HEK293 (cell line): ENCODE measurements around the gene ATF1.

ENCODE experiments used
- CTCF ChIA-PET: fragments of 350-600 bp; formaldehyde crosslinking; extraction: SDS; loops from one replicate; lab custom pipeline; 2021; ENCODE audit warnings: antibody characterized with exemption; lab: Yijun Ruan, JAX
- POLR2A ChIA-PET: fragments of 300-600 bp; formaldehyde crosslinking; extraction: SDS; loops from one replicate; lab custom pipeline; 2020; ENCODE audit warnings: antibody characterized with exemption, inconsistent platforms; lab: Yijun Ruan, JAX
- H3K27ac ChIP-seq: fragments of 200-500 bp; sonication (Bioruptor generic); 2 replicates; pipeline ENCODE4 v1.5.1; 2014; ENCODE audit warnings: low read depth, low read length, control low read depth, inconsistent platforms; ENCODE audit errors: extremely low read depth
- H3K36me3 ChIP-seq, 2 experiments: fragments of 200-500 bp in 1 of 2; sonication (Bioruptor generic) in 1 of 2; 1 replicate in 1 of 2; 2 replicates in 1 of 2; pipeline ENCODE4 v1.5.1; 2014 to 2017; ENCODE audit warnings: inconsistent platforms in 2 of 2, low read length in 2 of 2; ENCODE audit not compliant: control insufficient read depth in 2 of 2, insufficient read depth in 1 of 2
- H3K4me1 ChIP-seq: fragments of 200-500 bp; sonication (Bioruptor generic); 2 replicates; pipeline ENCODE4 v1.5.1; 2014; ENCODE audit warnings: mild to moderate bottlenecking, low read length, inconsistent platforms; ENCODE audit not compliant: control insufficient read depth, insufficient read depth
- H3K4me3 ChIP-seq: 2 replicates; pipeline ENCODE4 v1.5.1; 2011; ENCODE audit warnings: low read depth, mild to moderate bottlenecking, control low read depth, low read length, moderate library complexity
- H3K9me3 ChIP-seq: fragments of 200-500 bp; sonication (Bioruptor generic); 2 replicates; pipeline ENCODE4 v1.5.1; 2014; ENCODE audit warnings: low read depth, low read length, inconsistent platforms; ENCODE audit not compliant: control insufficient read depth, insufficient read depth
- GLI2 ChIP-seq: fragments of 450-650 bp; formaldehyde crosslinking; IDR thresholded peaks from 2 replicates; pipeline ENCODE4; 2017; ENCODE audit warnings: missing biosample characterization, missing genetic modification characterization, low read depth, borderline replicate concordance
- HOXC10 ChIP-seq: sonication (generic); formaldehyde crosslinking; IDR thresholded peaks from 2 replicates; pipeline ENCODE4 v1.8.1; 2023; ENCODE audit warnings: mild to moderate bottlenecking, missing genetic modification reagents
- KLF1 ChIP-seq: fragments of 450-650 bp; formaldehyde crosslinking; IDR thresholded peaks from 2 replicates; pipeline ENCODE4 v1.5.1; 2016; ENCODE audit warnings: missing biosample characterization, missing genetic modification characterization
- KLF10 ChIP-seq: fragments of 450-650 bp; IDR thresholded peaks from 2 replicates; pipeline ENCODE4 v1.5.1; 2018; ENCODE audit warnings: missing biosample characterization, mild to moderate bottlenecking, missing genetic modification characterization
- ZFP41 ChIP-seq: fragments of 450-650 bp; formaldehyde crosslinking; IDR thresholded peaks from 2 replicates; pipeline ENCODE4 v1.5.1; 2016; ENCODE audit warnings: missing biosample characterization, missing genetic modification characterization, borderline replicate concordance
- ZNF133 ChIP-seq: fragments of 450-650 bp; formaldehyde crosslinking; IDR thresholded peaks from 2 replicates; pipeline ENCODE4 v1.5.1; 2016; ENCODE audit warnings: missing biosample characterization, missing genetic modification characterization
- ZNF174 ChIP-seq: fragments of 450-650 bp; formaldehyde crosslinking; IDR thresholded peaks from 2 replicates; pipeline ENCODE4 v1.5.0; 2017; ENCODE audit warnings: missing biosample characterization, mild to moderate bottlenecking, missing genetic modification characterization
- ZNF2 ChIP-seq: fragments of 450-650 bp; formaldehyde crosslinking; IDR thresholded peaks from 2 replicates; pipeline ENCODE4 v1.5.1; 2016; ENCODE audit warnings: missing biosample characterization, missing genetic modification characterization
- ZNF341 ChIP-seq: fragments of 450-650 bp; formaldehyde crosslinking; IDR thresholded peaks from 2 replicates; pipeline ENCODE4; 2016; ENCODE audit warnings: low read depth, missing biosample characterization, missing genetic modification characterization
- ZNF404 ChIP-seq: fragments of 450-650 bp; formaldehyde crosslinking; IDR thresholded peaks from 2 replicates; pipeline ENCODE4 v1.5.1; 2017; ENCODE audit warnings: missing biosample characterization, missing genetic modification characterization
- ZNF416 ChIP-seq: fragments of 450-650 bp; formaldehyde crosslinking; IDR thresholded peaks from 2 replicates; pipeline ENCODE4 v1.5.1; 2016; ENCODE audit warnings: missing biosample characterization, missing genetic modification characterization
- ZNF664 ChIP-seq: fragments of 450-650 bp; formaldehyde crosslinking; IDR thresholded peaks from 2 replicates; pipeline ENCODE4 v1.5.1; 2016; ENCODE audit warnings: missing biosample characterization, missing genetic modification characterization
- ZNF670 ChIP-seq: fragments of 450-650 bp; formaldehyde crosslinking; IDR thresholded peaks from 2 replicates; pipeline ENCODE4 v1.5.1; 2016; ENCODE audit warnings: missing biosample characterization, missing genetic modification characterization, low read depth
- TF ChIP-seq, protein P1 (sequence below): fragments of 450-650 bp; formaldehyde crosslinking; IDR thresholded peaks from 2 replicates; pipeline ENCODE4 v1.5.1; 2016; ENCODE audit warnings: missing biosample characterization, missing genetic modification characterization, borderline replicate concordance
- TF ChIP-seq, protein P2 (sequence below): fragments of 450-650 bp; formaldehyde crosslinking; IDR thresholded peaks from 2 replicates; pipeline ENCODE4 v1.5.1; 2017; ENCODE audit warnings: missing biosample characterization, missing genetic modification characterization
- TF ChIP-seq, protein P3 (sequence below): fragments of 450-650 bp; formaldehyde crosslinking; IDR thresholded peaks from 2 replicates; pipeline ENCODE4 v1.5.1; 2016; ENCODE audit warnings: missing biosample characterization, missing genetic modification characterization
- TF ChIP-seq, protein P4 (sequence below): fragments of 450-650 bp; formaldehyde crosslinking; IDR thresholded peaks from 2 replicates; pipeline ENCODE4 v1.5.1; 2016; ENCODE audit warnings: missing biosample characterization, missing genetic modification characterization
- TF ChIP-seq, protein P5 (sequence below): fragments of 450-650 bp; formaldehyde crosslinking; IDR thresholded peaks from 2 replicates; pipeline ENCODE4 v1.5.1; 2017; ENCODE audit warnings: missing biosample characterization, missing genetic modification characterization

ATF1 gene

DNA sequence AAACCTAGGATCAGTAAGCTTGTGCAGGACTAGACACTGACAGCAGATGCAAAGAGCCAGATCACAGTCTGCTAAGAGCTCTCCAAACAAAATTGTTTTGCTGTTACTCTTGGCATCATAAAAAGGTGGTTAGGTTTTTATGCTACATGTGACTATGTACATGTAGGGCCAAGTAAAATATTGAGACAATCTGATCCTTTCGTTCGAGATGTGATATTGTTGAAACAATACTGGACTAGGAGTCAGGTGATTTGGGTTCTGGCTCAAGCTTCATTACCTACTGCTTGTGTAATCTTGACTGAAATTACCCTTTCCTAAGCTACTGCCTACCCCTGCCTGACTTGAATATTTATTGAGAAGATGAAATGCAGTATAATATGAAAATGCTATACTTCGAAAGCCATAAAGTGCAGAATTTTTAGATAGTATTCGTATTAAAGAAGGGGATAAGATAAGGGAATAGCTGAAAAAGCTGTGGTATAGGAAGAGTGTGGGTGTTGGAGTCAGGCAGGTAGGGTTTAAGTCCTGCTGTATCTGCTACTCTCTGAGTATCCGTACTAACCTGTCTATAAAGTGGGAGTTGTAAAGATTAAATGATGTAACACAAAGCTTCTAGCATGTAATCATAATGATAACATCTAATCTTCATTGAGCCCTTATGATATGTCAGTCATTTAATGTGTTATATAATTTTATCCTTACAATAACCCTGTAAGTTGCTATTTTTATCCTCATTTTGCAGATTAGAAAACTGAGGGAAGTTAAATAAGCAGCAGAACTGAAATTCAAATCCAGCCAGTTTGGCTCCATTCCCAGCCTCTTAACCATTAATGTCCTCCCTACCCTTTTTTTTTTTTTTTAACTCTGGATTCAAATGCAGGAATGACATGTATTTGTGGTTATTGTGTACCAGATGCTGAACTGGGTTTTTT, 38.6 kb upstream of the ATF1 start (continued):
- TF ChIP-seq, protein P1, sequence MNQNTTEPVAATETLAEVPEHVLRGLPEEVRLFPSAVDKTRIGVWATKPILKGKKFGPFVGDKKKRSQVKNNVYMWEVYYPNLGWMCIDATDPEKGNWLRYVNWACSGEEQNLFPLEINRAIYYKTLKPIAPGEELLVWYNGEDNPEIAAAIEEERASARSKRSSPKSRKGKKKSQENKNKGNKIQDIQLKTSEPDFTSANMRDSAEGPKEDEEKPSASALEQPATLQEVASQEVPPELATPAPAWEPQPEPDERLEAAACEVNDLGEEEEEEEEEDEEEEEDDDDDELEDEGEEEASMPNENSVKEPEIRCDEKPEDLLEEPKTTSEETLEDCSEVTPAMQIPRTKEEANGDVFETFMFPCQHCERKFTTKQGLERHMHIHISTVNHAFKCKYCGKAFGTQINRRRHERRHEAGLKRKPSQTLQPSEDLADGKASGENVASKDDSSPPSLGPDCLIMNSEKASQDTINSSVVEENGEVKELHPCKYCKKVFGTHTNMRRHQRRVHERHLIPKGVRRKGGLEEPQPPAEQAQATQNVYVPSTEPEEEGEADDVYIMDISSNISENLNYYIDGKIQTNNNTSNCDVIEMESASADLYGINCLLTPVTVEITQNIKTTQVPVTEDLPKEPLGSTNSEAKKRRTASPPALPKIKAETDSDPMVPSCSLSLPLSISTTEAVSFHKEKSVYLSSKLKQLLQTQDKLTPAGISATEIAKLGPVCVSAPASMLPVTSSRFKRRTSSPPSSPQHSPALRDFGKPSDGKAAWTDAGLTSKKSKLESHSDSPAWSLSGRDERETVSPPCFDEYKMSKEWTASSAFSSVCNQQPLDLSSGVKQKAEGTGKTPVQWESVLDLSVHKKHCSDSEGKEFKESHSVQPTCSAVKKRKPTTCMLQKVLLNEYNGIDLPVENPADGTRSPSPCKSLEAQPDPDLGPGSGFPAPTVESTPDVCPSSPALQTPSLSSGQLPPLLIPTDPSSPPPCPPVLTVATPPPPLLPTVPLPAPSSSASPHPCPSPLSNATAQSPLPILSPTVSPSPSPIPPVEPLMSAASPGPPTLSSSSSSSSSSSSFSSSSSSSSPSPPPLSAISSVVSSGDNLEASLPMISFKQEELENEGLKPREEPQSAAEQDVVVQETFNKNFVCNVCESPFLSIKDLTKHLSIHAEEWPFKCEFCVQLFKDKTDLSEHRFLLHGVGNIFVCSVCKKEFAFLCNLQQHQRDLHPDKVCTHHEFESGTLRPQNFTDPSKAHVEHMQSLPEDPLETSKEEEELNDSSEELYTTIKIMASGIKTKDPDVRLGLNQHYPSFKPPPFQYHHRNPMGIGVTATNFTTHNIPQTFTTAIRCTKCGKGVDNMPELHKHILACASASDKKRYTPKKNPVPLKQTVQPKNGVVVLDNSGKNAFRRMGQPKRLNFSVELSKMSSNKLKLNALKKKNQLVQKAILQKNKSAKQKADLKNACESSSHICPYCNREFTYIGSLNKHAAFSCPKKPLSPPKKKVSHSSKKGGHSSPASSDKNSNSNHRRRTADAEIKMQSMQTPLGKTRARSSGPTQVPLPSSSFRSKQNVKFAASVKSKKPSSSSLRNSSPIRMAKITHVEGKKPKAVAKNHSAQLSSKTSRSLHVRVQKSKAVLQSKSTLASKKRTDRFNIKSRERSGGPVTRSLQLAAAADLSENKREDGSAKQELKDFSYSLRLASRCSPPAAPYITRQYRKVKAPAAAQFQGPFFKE (tag by site-specific recombination), result no peak
- TF ChIP-seq HOXC10 (CRISPR knock-in tag), result no peak
- TF ChIP-seq ZNF2 (tag by site-specific recombination), result no peak
- no peak for TF ChIP-seq GLI2
- no peak for TF ChIP-seq ZNF133
- no peak for TF ChIP-seq ZFP41 (tag by site-specific recombination)
- TF ChIP-seq, protein P2, sequence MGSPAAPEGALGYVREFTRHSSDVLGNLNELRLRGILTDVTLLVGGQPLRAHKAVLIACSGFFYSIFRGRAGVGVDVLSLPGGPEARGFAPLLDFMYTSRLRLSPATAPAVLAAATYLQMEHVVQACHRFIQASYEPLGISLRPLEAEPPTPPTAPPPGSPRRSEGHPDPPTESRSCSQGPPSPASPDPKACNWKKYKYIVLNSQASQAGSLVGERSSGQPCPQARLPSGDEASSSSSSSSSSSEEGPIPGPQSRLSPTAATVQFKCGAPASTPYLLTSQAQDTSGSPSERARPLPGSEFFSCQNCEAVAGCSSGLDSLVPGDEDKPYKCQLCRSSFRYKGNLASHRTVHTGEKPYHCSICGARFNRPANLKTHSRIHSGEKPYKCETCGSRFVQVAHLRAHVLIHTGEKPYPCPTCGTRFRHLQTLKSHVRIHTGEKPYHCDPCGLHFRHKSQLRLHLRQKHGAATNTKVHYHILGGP (tag by site-specific recombination), result no peak
- no peak for TF ChIP-seq ZNF404 (tag by site-specific recombination)
- TF ChIP-seq, protein P3, sequence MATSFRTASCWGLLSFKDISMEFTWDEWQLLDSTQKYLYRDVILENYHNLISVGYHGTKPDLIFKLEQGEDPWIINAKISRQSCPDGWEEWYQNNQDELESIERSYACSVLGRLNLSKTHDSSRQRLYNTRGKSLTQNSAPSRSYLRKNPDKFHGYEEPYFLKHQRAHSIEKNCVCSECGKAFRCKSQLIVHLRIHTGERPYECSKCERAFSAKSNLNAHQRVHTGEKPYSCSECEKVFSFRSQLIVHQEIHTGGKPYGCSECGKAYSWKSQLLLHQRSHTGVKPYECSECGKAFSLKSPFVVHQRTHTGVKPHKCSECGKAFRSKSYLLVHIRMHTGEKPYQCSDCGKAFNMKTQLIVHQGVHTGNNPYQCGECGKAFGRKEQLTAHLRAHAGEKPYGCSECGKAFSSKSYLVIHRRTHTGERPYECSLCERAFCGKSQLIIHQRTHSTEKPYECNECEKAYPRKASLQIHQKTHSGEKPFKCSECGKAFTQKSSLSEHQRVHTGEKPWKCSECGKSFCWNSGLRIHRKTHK (tag by site-specific recombination), result no peak

DNA sequence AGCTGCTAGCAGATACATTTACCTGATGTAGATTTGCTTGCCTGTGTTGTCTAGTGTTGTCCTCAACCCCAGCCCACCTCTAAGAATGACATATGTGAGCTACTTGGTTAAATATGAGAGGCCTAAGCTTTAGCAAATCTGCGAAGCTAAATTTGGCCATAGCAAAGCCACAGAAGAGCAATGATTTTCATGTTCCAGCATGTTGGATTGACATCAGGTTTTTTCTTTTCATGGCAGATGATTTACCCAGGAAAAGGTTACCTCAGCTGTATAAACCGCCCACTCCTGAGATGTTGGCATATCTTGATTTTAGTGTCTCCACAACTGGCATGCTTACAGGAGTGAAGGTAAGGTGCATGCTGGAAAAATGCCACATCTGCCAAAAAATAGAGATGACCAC, 36.4 kb upstream of the ATF1 start:
- H3K27ac ChIP-seq, result no peak overlapping the region
- ChIA-PET POLR2A (interaction anchor here (0.6 to 0.7 kb wide), 2 partner anchors 283 to 829 kb away, joined by 3 read pairs; no protein-coding TSS in a partner anchor), CTCF (interaction anchor here (0.7 to 1.6 kb wide), 2 partner anchors 223 to 468 kb away, joined by 4 to 5 read pairs; no protein-coding TSS in a partner anchor)
- H3K4me1 ChIP-seq, result peaks cover 10% of the 10 kb centered on the region
- H3K9me3 ChIP-seq, result no peaks in the 10 kb centered on the region
- TF ChIP-seq KLF10 (tag by site-specific recombination) (no peak), ZNF670 (tag by site-specific recombination) (no peak), ZNF664 (tag by site-specific recombination) (no peak), KLF1 (no peak), ZNF416 (tag by site-specific recombination) (no peak), ZNF341 (tag by site-specific recombination) (no peak), ZNF174 (tag by site-specific recombination) (no peak)
- TF ChIP-seq, protein P4, sequence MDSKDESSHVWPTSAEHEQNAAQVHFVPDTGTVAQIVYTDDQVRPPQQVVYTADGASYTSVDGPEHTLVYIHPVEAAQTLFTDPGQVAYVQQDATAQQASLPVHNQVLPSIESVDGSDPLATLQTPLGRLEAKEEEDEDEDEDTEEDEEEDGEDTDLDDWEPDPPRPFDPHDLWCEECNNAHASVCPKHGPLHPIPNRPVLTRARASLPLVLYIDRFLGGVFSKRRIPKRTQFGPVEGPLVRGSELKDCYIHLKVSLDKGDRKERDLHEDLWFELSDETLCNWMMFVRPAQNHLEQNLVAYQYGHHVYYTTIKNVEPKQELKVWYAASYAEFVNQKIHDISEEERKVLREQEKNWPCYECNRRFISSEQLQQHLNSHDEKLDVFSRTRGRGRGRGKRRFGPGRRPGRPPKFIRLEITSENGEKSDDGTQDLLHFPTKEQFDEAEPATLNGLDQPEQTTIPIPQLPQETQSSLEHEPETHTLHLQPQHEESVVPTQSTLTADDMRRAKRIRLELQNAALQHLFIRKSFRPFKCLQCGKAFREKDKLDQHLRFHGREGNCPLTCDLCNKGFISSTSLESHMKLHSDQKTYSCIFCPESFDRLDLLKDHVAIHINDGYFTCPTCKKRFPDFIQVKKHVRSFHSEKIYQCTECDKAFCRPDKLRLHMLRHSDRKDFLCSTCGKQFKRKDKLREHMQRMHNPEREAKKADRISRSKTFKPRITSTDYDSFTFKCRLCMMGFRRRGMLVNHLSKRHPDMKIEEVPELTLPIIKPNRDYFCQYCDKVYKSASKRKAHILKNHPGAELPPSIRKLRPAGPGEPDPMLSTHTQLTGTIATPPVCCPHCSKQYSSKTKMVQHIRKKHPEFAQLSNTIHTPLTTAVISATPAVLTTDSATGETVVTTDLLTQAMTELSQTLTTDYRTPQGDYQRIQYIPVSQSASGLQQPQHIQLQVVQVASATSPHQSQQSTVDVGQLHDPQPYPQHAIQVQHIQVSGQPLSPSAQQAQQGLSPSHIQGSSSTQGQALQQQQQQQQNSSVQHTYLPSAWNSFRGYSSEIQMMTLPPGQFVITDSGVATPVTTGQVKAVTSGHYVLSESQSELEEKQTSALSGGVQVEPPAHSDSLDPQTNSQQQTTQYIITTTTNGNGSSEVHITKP, result no peak
- TF ChIP-seq, protein P5, sequence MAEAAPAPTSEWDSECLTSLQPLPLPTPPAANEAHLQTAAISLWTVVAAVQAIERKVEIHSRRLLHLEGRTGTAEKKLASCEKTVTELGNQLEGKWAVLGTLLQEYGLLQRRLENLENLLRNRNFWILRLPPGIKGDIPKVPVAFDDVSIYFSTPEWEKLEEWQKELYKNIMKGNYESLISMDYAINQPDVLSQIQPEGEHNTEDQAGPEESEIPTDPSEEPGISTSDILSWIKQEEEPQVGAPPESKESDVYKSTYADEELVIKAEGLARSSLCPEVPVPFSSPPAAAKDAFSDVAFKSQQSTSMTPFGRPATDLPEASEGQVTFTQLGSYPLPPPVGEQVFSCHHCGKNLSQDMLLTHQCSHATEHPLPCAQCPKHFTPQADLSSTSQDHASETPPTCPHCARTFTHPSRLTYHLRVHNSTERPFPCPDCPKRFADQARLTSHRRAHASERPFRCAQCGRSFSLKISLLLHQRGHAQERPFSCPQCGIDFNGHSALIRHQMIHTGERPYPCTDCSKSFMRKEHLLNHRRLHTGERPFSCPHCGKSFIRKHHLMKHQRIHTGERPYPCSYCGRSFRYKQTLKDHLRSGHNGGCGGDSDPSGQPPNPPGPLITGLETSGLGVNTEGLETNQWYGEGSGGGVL (tag by site-specific recombination), result no peak
- H3K4me3 ChIP-seq, result no peak overlapping the region
- H3K36me3 ChIP-seq, result peaks cover 5 to 66% of the 10 kb centered on the region in 2 experiments; a peak in 2 of 3 replicates
